ENCODE results near the gene GOSR2.
"Not testable (repeated sequence)": the region's sequence is repeated elsewhere in the genome, so short reads cannot be mapped to it uniquely, and the experiment has no call there.

- not testable (repeated sequence) for TF ChIP-seq CTCF (IDR thresholded peaks at IDR 0.05); TCF7L2 (IDR thresholded peaks at IDR 0.05; ENCODE audit: low read depth, low read length); SIN3A (IDR thresholded peaks at IDR 0.05; ENCODE audit: borderline replicate concordance, insufficient read depth, low read depth, low read length); POLR2AphosphoS5 (IDR thresholded peaks at IDR 0.05; ENCODE audit: low read depth, low read length); REST (IDR thresholded peaks at IDR 0.05; ENCODE audit: insufficient read depth in 1 of 2, low read depth in 2 of 2, low read length in 1 of 2)
Measured at GRCh38 chr17:46953191-46953590, 30.2 kb downstream of the GOSR2 start.

All from Panc1 (cell line).